GM12874 (cell line): ENCODE data around the gene AFM.

Experiments used
- TF ChIP-seq, protein P1 (sequence below): IDR thresholded peaks from 2 replicates; pipeline ENCODE4 v1.5.1; 2011; ENCODE audit warnings: low read depth, mild to moderate bottlenecking, control low read depth, low read length, moderate library complexity; ENCODE audit not compliant: insufficient read depth

AFM gene

GRCh38 chr4:73485085-73485484, 3.5 kb downstream of the AFM start:
- TF ChIP-seq, protein P1, sequence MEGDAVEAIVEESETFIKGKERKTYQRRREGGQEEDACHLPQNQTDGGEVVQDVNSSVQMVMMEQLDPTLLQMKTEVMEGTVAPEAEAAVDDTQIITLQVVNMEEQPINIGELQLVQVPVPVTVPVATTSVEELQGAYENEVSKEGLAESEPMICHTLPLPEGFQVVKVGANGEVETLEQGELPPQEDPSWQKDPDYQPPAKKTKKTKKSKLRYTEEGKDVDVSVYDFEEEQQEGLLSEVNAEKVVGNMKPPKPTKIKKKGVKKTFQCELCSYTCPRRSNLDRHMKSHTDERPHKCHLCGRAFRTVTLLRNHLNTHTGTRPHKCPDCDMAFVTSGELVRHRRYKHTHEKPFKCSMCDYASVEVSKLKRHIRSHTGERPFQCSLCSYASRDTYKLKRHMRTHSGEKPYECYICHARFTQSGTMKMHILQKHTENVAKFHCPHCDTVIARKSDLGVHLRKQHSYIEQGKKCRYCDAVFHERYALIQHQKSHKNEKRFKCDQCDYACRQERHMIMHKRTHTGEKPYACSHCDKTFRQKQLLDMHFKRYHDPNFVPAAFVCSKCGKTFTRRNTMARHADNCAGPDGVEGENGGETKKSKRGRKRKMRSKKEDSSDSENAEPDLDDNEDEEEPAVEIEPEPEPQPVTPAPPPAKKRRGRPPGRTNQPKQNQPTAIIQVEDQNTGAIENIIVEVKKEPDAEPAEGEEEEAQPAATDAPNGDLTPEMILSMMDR = no peak

DNA sequence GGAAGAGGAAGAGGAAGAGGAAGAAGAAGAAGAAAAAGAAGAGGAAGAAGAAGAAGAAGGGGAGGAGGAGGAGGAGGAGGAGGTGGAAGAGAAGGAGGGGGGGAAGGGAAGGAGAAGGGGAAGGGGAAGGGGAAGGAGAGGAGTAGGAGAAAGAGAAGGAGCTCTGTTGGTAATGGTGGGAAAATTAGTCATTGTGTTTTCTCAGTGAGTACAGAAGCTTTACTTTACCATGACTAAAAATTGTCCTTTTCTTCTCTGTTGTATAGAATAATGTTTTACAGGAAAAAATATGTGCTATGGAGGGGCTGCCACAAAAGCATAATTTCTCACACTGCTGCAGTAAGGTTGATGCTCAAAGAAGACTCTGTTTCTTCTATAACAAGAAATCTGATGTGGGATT, 4.1 kb downstream of the AFM start:
- TF ChIP-seq, protein P1 = no peak

GRCh38 chr4:73486497-73486896, 5.0 kb downstream of the AFM start:
- TF ChIP-seq, protein P1 = no peak

- TF ChIP-seq, protein P1 = no peak
Observed at GRCh38 chr4:73487233-73487632, 5.7 kb downstream of the AFM start.

GRCh38 chr4:73499996-73500765, 18.6 kb downstream of the AFM start:
- TF ChIP-seq, protein P1 = no peak

- TF ChIP-seq, protein P1 = no peak
Observed at GRCh38 chr4:73501664-73502265, 20.2 kb downstream of the AFM start.

- TF ChIP-seq, protein P1 = no peak
Observed at GRCh38 chr4:73505567-73505966, 24.0 kb downstream of the AFM start.
